ENCODE results near the gene CCR9.

GRCh38 chr3:45912435-45912834 is 26.1 kb downstream of the CCR9 start:
- TF ChIP-seq CTCF (conservative IDR thresholded peaks at IDR 0.05; ENCODE audit: low read length) (no peak), EZH2phosphoT487 (IDR thresholded peaks at IDR 0.05; ENCODE audit: borderline replicate concordance, low read depth, low read length) (no peak)

Data from OCI-LY7 (cell line).